Sigmoid colon (tissue), 4 donors: Measurements from ENCODE around the gene PAPPA.

Experiments used
- CTCF ChIP-seq, 4 experiments: fragments of 450-650 bp in 3 of 4; fragments of 200-600 bp in 1 of 4; IDR thresholded peaks; one replicate each; pipeline ENCODE4 v1.5.1; 2016 to 2019; ENCODE audit warnings: antibody characterized with exemption in 4 of 4, mild to moderate bottlenecking in 3 of 4, moderate library complexity in 2 of 4
- EP300 ChIP-seq, 4 donors: sonication (generic); formaldehyde crosslinking; IDR thresholded peaks; one replicate each; pipeline ENCODE4 v1.6.1; 2017; ENCODE audit warnings: antibody characterized with exemption in 4 of 4
- POLR2A ChIP-seq, 2 donors: fragments of 450-650 bp; IDR thresholded peaks; one replicate each; pipeline ENCODE4 v1.6.1; 2016; ENCODE audit warnings: antibody characterized with exemption in 2 of 2, mild to moderate bottlenecking in 2 of 2, moderate library complexity in 2 of 2
- POLR2AphosphoS5 ChIP-seq, 4 donors: sonication (generic); formaldehyde crosslinking; IDR thresholded peaks; one replicate each; pipeline ENCODE4 v1.6.1; 2017; ENCODE audit warnings: antibody characterized with exemption in 4 of 4

DNA sequence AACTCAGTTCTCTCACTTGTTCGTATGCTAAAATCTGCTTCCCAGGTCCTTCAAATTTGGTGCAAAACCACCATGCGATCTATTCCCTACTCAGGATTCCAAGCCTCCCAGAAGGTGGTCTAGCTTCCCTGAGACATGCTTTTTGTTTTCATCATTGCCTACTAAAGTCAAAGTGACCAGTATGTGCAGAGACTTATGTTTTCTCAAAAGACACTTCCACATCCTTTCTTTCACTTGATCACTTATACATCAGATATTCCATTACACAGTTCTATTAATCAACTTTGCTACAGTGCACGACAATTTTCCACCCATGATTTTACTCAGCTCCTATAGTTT is 242.1 kb downstream of the PAPPA start:
- TF ChIP-seq CTCF (IDR thresholded peaks at IDR 0.05) (no peak), EP300 (IDR thresholded peaks at IDR 0.05) (no peak), POLR2AphosphoS5 (IDR thresholded peaks at IDR 0.05) (no peak), POLR2A (IDR thresholded peaks at IDR 0.05) (no peak)
